HepG2 (cell line): Measurements from ENCODE around the gene RPS27L. TPM values are rescaled to one million over a fixed set of nuclear protein-coding genes. Genes with fewer than 3 reads are reported as not detected.
A peak's percentile ranks its signal among the peaks of the same experiment; 100 is the strongest.

Experiments used
- CREM ChIP-seq, 2 experiments: sonication (generic) in 1 of 2; formaldehyde crosslinking in 1 of 2; IDR thresholded peaks; 2 replicates each; pipeline versions ENCODE4 v1.4.0 to v1.6.1; 2016 to 2020; ENCODE audit warnings: antibody characterized with exemption in 1 of 2, mild to moderate bottlenecking in 1 of 2, missing genetic modification reagents in 1 of 2
- FOSL1 ChIP-seq: sonication (generic); formaldehyde crosslinking; IDR thresholded peaks from 2 replicates; pipeline ENCODE4 v1.9.0; 2021; ENCODE audit warnings: missing genetic modification reagents, borderline replicate concordance
- HIVEP1 ChIP-seq: sonication (generic); formaldehyde crosslinking; IDR thresholded peaks from 2 replicates; pipeline ENCODE4 v1.4.0; 2020; ENCODE audit warnings: mild to moderate bottlenecking, missing genetic modification reagents
- MBD4 ChIP-seq: IDR thresholded peaks from 2 replicates; pipeline ENCODE4 v1.6.1; 2012; ENCODE audit warnings: low read length, inconsistent platforms, borderline replicate concordance
- RCOR2 ChIP-seq: IDR thresholded peaks from 2 replicates; pipeline ENCODE4 v1.6.1; 2016; ENCODE audit warnings: missing biosample characterization, missing genetic modification reagents
- SALL2 ChIP-seq: sonication (generic); formaldehyde crosslinking; IDR thresholded peaks from 2 replicates; pipeline ENCODE4 v1.8.1; 2023; ENCODE audit warnings: mild to moderate bottlenecking, missing genetic modification reagents, inconsistent platforms
- SMARCC2 ChIP-seq: fragments of 450-650 bp; IDR thresholded peaks from 2 replicates; pipeline ENCODE4 v1.6.1; 2017; ENCODE audit warnings: antibody characterized with exemption, mild to moderate bottlenecking
- SOX6 ChIP-seq, 2 experiments: fragments of 450-650 bp in 1 of 2; sonication (generic) in 1 of 2; formaldehyde crosslinking in 1 of 2; IDR thresholded peaks; 2 replicates each; pipeline versions ENCODE4 v1.4.0 to v1.6.1; 2017 to 2020; ENCODE audit warnings: antibody characterized with exemption in 1 of 2, mild to moderate bottlenecking in 1 of 2, missing genetic modification reagents in 1 of 2
- TBL1XR1 ChIP-seq: fragments of 150-350 bp; IDR thresholded peaks from 2 replicates; pipeline ENCODE4 v1.6.1; 2014; ENCODE audit warnings: borderline replicate concordance, low read length; ENCODE audit not compliant: partially characterized antibody
- XRCC5 ChIP-seq: fragments of 200-400 bp; formaldehyde crosslinking; optimal IDR thresholded peaks from 2 replicates; pipeline ENCODE3; 2017; ENCODE audit warnings: mild to moderate bottlenecking, low read length
- ZNF251 ChIP-seq: sonication (generic); formaldehyde crosslinking; IDR thresholded peaks from 2 replicates; pipeline ENCODE4 v1.9.0; 2021; ENCODE audit warnings: mild to moderate bottlenecking, missing genetic modification reagents
- ZNF292 ChIP-seq: sonication (generic); formaldehyde crosslinking; IDR thresholded peaks from 2 replicates; pipeline ENCODE4 v1.8.1; 2022; ENCODE audit warnings: mild to moderate bottlenecking, low read depth, missing genetic modification reagents, borderline replicate concordance
- ZNF333 ChIP-seq: sonication (generic); formaldehyde crosslinking; IDR thresholded peaks from 2 replicates; pipeline ENCODE4 v1.4.0; 2020; ENCODE audit warnings: mild to moderate bottlenecking, missing genetic modification reagents, borderline replicate concordance
- ZNF383 ChIP-seq: sonication (generic); formaldehyde crosslinking; IDR thresholded peaks from 2 replicates; pipeline ENCODE4 v1.4.0; 2020; ENCODE audit warnings: missing genetic modification reagents, mild to moderate bottlenecking, borderline replicate concordance
- ZNF430 ChIP-seq: sonication (generic); formaldehyde crosslinking; IDR thresholded peaks from 2 replicates; pipeline ENCODE4 v1.9.0; 2021; ENCODE audit warnings: mild to moderate bottlenecking, missing genetic modification reagents
- ZNF639 ChIP-seq: conservative IDR thresholded peaks from 2 replicates; pipeline ENCODE4 v1.6.1; 2018; ENCODE audit warnings: missing genetic modification reagents
- ZNF782 ChIP-seq: sonication (generic); formaldehyde crosslinking; IDR thresholded peaks from 2 replicates; pipeline ENCODE4 v1.4.0; 2020; ENCODE audit warnings: missing genetic modification reagents, mild to moderate bottlenecking, borderline replicate concordance
- polyA plus RNA-seq, 8 experiments: library from polyadenylated mRNA; depleted of rRNA in 3 of 8; stranded (reverse) in 7 of 8; unstranded in 1 of 8; fragments of >200 nt; fragmentation: Illumina TruSeq in 4 of 8; extraction: Trizol in 4 of 8; gene quantifications; 2 replicates each; pipeline versions ENCODE4 v1.2.1 to v1.2.3, GENCODE V29; 2011 to 2016; ENCODE audit warnings: low read depth in 4 of 8, missing spikeins in 1 of 8, mixed read lengths in 1 of 8; ENCODE audit not compliant: insufficient read depth in 1 of 8
- total RNA-seq, 5 experiments: library from RNA; depleted of rRNA; stranded (reverse); fragments of >200 nt; fragmentation: Illumina TruSeq; extraction: Trizol; gene quantifications; 2 replicates each; pipeline ENCODE4 v1.2.3, GENCODE V29; 2016; ENCODE audit warnings: low read depth in 1 of 5
- TF ChIP-seq, protein P1 (sequence below): sonication (generic); formaldehyde crosslinking; IDR thresholded peaks from 2 replicates; pipeline ENCODE4 v1.4.0; 2020; ENCODE audit warnings: missing genetic modification reagents
- TF ChIP-seq, protein P2 (sequence below): sonication (generic); formaldehyde crosslinking; IDR thresholded peaks from 2 replicates; pipeline ENCODE4 v1.4.0; 2020; ENCODE audit warnings: mild to moderate bottlenecking, missing genetic modification reagents
- TF ChIP-seq, protein P3 (sequence below): sonication (generic); formaldehyde crosslinking; IDR thresholded peaks from 2 replicates; pipeline ENCODE4 v1.9.0; 2021; ENCODE audit warnings: missing genetic modification reagents, mild to moderate bottlenecking, borderline replicate concordance

Gene RPS27L
- total and polyA plus RNA-seq, 2 of the 13 experiments (the other 11 are each of a cell fraction or from before 2014, with no cell fraction given) = 231 to 433 TPM

GRCh38 chr15:63107895-63108546 lies 49.3 kb downstream of the RPS27L start (continued):
- TF ChIP-seq RCOR2 (CRISPR knock-in tag) = peak; percentile 82
- peak; percentile 83 for TF ChIP-seq CREM (IDR thresholded peaks at IDR 0.05)
- no peak for TF ChIP-seq CREM (CRISPR knock-in tag; IDR thresholded peaks at IDR 0.05)
- TF ChIP-seq XRCC5 = peak; percentile 49
- peak; percentile 64; the same call in 1 of the 2 replicates for TF ChIP-seq MBD4
- TF ChIP-seq, protein P1, sequence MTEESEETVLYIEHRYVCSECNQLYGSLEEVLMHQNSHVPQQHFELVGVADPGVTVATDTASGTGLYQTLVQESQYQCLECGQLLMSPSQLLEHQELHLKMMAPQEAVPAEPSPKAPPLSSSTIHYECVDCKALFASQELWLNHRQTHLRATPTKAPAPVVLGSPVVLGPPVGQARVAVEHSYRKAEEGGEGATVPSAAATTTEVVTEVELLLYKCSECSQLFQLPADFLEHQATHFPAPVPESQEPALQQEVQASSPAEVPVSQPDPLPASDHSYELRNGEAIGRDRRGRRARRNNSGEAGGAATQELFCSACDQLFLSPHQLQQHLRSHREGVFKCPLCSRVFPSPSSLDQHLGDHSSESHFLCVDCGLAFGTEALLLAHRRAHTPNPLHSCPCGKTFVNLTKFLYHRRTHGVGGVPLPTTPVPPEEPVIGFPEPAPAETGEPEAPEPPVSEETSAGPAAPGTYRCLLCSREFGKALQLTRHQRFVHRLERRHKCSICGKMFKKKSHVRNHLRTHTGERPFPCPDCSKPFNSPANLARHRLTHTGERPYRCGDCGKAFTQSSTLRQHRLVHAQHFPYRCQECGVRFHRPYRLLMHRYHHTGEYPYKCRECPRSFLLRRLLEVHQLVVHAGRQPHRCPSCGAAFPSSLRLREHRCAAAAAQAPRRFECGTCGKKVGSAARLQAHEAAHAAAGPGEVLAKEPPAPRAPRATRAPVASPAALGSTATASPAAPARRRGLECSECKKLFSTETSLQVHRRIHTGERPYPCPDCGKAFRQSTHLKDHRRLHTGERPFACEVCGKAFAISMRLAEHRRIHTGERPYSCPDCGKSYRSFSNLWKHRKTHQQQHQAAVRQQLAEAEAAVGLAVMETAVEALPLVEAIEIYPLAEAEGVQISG (CRISPR knock-in tag) = peak; percentile 28; the same call in 1 of the 2 replicates
- TF ChIP-seq TBL1XR1 = peak; percentile 87
- peak; percentile 80; the same call in 1 of the 2 replicates for TF ChIP-seq FOSL1 (CRISPR knock-in tag)
- no peak for TF ChIP-seq HIVEP1 (CRISPR knock-in tag)
- TF ChIP-seq SOX6 (IDR thresholded peaks at IDR 0.05) = no peak
- TF ChIP-seq SOX6 (CRISPR knock-in tag; IDR thresholded peaks at IDR 0.05) = peak; percentile 93
- TF ChIP-seq SALL2 (CRISPR knock-in tag) = peak; percentile 59; the same call in 1 of the 2 replicates
- TF ChIP-seq SMARCC2 = peak; percentile 88
- peak; percentile 57; the same call in 1 of the 2 replicates for TF ChIP-seq ZNF639 (CRISPR knock-in tag)
- TF ChIP-seq ZNF333 (CRISPR knock-in tag) = no peak
- TF ChIP-seq, protein P2, sequence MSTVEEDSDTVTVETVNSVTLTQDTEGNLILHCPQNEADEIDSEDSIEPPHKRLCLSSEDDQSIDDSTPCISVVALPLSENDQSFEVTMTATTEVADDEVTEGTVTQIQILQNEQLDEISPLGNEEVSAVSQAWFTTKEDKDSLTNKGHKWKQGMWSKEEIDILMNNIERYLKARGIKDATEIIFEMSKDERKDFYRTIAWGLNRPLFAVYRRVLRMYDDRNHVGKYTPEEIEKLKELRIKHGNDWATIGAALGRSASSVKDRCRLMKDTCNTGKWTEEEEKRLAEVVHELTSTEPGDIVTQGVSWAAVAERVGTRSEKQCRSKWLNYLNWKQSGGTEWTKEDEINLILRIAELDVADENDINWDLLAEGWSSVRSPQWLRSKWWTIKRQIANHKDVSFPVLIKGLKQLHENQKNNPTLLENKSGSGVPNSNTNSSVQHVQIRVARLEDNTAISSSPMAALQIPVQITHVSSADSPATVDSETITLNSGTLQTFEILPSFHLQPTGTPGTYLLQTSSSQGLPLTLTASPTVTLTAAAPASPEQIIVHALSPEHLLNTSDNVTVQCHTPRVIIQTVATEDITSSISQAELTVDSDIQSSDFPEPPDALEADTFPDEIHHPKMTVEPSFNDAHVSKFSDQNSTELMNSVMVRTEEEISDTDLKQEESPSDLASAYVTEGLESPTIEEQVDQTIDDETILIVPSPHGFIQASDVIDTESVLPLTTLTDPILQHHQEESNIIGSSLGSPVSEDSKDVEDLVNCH (CRISPR knock-in tag) = no peak
- TF ChIP-seq, protein P3, sequence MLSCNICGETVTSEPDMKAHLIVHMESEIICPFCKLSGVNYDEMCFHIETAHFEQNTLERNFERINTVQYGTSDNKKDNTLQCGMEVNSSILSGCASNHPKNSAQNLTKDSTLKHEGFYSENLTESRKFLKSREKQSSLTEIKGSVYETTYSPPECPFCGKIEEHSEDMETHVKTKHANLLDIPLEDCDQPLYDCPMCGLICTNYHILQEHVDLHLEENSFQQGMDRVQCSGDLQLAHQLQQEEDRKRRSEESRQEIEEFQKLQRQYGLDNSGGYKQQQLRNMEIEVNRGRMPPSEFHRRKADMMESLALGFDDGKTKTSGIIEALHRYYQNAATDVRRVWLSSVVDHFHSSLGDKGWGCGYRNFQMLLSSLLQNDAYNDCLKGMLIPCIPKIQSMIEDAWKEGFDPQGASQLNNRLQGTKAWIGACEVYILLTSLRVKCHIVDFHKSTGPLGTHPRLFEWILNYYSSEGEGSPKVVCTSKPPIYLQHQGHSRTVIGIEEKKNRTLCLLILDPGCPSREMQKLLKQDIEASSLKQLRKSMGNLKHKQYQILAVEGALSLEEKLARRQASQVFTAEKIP (CRISPR knock-in tag) = no peak
- no peak for TF ChIP-seq ZNF251 (CRISPR knock-in tag)
- TF ChIP-seq ZNF292 (CRISPR knock-in tag) = peak; percentile 47; the same call in 1 of the 2 replicates
- TF ChIP-seq ZNF782 = no peak
- peak; percentile 47; the same call in 1 of the 2 replicates for TF ChIP-seq ZNF430 (CRISPR knock-in tag)
- TF ChIP-seq ZNF383 (CRISPR knock-in tag) = no peak
